Heart left ventricle (tissue), 16 donors: ENCODE results near the gene GADD45G. TPM values are rescaled to one million over a fixed set of nuclear protein-coding genes. Genes with fewer than 3 reads are reported as not detected.

Experiments
- ATAC-seq, 4 donors: fragments of 200-7000 bp; cut with Tn5 transposase; one replicate each; pipeline ENCODE4 v1.9.1; 2020 to 2022; ENCODE audit warnings: moderate library complexity in 4 of 4, mild to moderate bottlenecking in 3 of 4, moderate number of reproducible peaks in 1 of 4
- DNase-seq, 5 donors: peaks; one replicate each; pipeline ENCODE4 v3.0.0-alpha.2; 2020
- H3K27ac ChIP-seq, 12 donors: fragments of 200-600 bp; sonication (generic) in 4 of 12; one replicate each; pipeline versions ENCODE4 v1.5.0 to v1.8.0; 2016 to 2022; ENCODE audit warnings: mild to moderate bottlenecking in 2 of 12
- H3K27me3 ChIP-seq, 9 donors: fragments of 200-600 bp; sonication (generic) in 2 of 9; one replicate each; pipeline versions ENCODE4 v1.5.1 to v1.8.0; 2016 to 2022; ENCODE audit warnings: mild to moderate bottlenecking in 3 of 9
- H3K36me3 ChIP-seq, 9 donors: fragments of 200-600 bp; sonication (generic) in 2 of 9; one replicate each; pipeline versions ENCODE4 v1.5.0 to v1.8.0; 2018 to 2022; ENCODE audit warnings: mild to moderate bottlenecking in 2 of 9
- H3K4me1 ChIP-seq, 12 donors: fragments of 200-600 bp; sonication (generic) in 4 of 12; one replicate each; pipeline versions ENCODE4 v1.5.0 to v1.8.0; 2016 to 2022; ENCODE audit warnings: mild to moderate bottlenecking in 3 of 12
- H3K4me3 ChIP-seq, 12 donors: fragments of 200-600 bp; sonication (generic) in 4 of 12; one replicate each; pipeline versions ENCODE4 v1.5.0 to v1.8.0; 2017 to 2022; ENCODE audit warnings: mild to moderate bottlenecking in 9 of 12, moderate library complexity in 4 of 12
- H3K9me3 ChIP-seq, 12 donors: fragments of 200-600 bp; sonication (generic) in 4 of 12; one replicate each; pipeline versions ENCODE4 v1.5.0 to v1.8.0; 2016 to 2022; ENCODE audit warnings: mild to moderate bottlenecking in 1 of 12
- CTCF ChIP-seq, 12 donors: fragments of 200-600 bp; sonication (generic) in 4 of 12; IDR thresholded peaks; one replicate each; pipeline versions ENCODE4 v1.5.0 to v1.8.0; 2018 to 2022; ENCODE audit warnings: antibody characterized with exemption in 12 of 12, mild to moderate bottlenecking in 5 of 12
- POLR2A ChIP-seq, 2 donors: fragments of 450-650 bp; IDR thresholded peaks; one replicate each; pipeline ENCODE4 v1.6.1; 2017; ENCODE audit warnings: antibody characterized with exemption in 2 of 2, mild to moderate bottlenecking in 2 of 2, moderate library complexity in 2 of 2
- WGBS, 4 donors: extraction: QIAGEN DNeasy Blood & Tissue Kit in 2 of 4; methylation state at CpG; one replicate each; pipeline versions ENCODE4 v1.1.5 to v1.1.7; 2013 to 2018; 5-methylcytosine and 5-hydroxymethylcytosine counted together
- intact Hi-C, 10 donors: fragments of 100-400 bp; cut with DNase I; formaldehyde crosslinking; loops; one replicate each; pipeline versions ENCODE4 v1.11.1 to v1.14.2; 2022
- polyA plus RNA-seq, 2 donors: library from polyadenylated mRNA; stranded (reverse); fragments of 200-250 nt; gene quantifications; one replicate each; pipeline ENCODE4 v1.2.3, GENCODE V29; 2013
- total RNA-seq, 9 donors: library from RNA; depleted of rRNA in 2 of 9; stranded (reverse); fragments of >200 nt in 2 of 9; fragmentation: NEBNext Ultra II Directional in 3 of 9; extraction: Animal tissue kit (Norgen Biotek cat#: 25700) in 3 of 9; gene quantifications; one replicate each; pipeline versions ENCODE4 v1.1.0 to v1.2.4, GENCODE V29; 2016 to 2023
- donor health status: ischemic (EF 13 %, LVEDD 7.1; RV severe dilation, severe dysfunction).
- donor health status: healthy with polysubstance abuse.
- donor health status: DM: no; HTN: yes; CAD: no.
- donor health status: DM: no; HTN: no; CAD: no.
- donor health status: ischemic (EF 25% LVEDD 6.9; RV normal size, moderate dysfunction).
- donor health status: ischemic (EF 25% LVEDD 5.7; RV mildly dilated, moderate dysfunction).
- donor health status: healthy.
- donor health status: DM: yes; HTN: yes; CAD: no.
- donor health status: ischemic (EF 35%, LVEDD 5.7; RV mildly dilated, moderate dysfunction).
- donor health status: nonischemic (EF 11% LVEDD 7.7; RV severe dilation, severe dysfunction).
- donor health status: DM: yes; HTN: yes; CAD: no.
- donor health status: PGD.
- donor health status: ischemic (EF 29% LVEDD 5.4; RV normal size, mild dysfunction).
- donor health status: nonischemic (EF 23%, LVEDD 6.1; RV moderate dilation, normal function).

The GADD45G gene
- total and polyA plus RNA-seq, 11 donors = 9.9 to 118 (median 17.7) TPM

DNA sequence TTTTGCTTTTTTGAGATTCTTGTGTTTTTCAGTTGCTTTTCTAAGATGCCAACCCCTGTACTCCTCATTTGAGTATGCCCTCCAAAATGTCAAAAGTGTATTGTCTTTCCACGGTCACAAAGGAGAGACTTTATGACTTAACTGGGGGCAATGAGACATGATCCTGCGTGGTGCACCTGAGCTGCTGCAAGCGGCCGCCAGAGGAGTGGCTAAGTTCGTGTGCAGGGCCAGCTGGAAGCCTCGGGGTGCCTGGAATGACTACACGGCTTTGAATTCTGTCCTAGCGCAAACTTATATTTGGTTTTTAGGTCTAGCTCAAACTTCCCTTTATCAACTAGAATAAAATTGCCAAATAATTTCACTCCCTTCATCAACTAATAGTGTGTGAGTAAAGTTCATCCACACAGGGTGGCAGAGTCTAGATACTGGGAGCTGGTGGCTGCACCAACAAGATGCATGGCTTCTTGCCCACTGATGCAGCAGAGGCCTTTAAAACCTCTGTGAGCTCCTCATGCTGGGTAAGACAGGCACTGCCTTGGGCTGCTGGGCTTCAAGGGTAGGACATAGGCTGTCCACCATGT is 4.7 kb downstream of the GADD45G start:
- peaks cover 0 to 8% (median 0%) of the 10 kb centered on the region in 12 donors for H3K9me3 ChIP-seq
- H3K4me3 ChIP-seq = no peak overlapping the region

GRCh38 chr9:89610391-89610925 is 5.6 kb downstream of the GADD45G start:
- no peak overlapping the region for H3K27ac ChIP-seq
- H3K36me3 ChIP-seq = peaks cover 0 to 3% (median 0%) of the 10 kb centered on the region in 9 donors
- H3K4me3 ChIP-seq = no peak overlapping the region
- ATAC-seq (no peak), DNase-seq (no peak)
- no peak for TF ChIP-seq POLR2A (IDR thresholded peaks at IDR 0.05)
- TF ChIP-seq CTCF (IDR thresholded peaks at IDR 0.05) = no peak
- H3K27me3 ChIP-seq = no peaks in the 10 kb centered on the region
- 67 to 81% (median 74%) methylated on average over 7 of the region's 7 CpGs for WGBS, 4 donors
- peaks cover 0 to 8% (median 0%) of the 10 kb centered on the region in 12 donors for H3K9me3 ChIP-seq
- peaks cover 0 to 24% (median 13%) of the 10 kb centered on the region in 12 donors for H3K4me1 ChIP-seq
- intact Hi-C loops = no loop called here

More for the DNA sequence above, 4.7 kb downstream of the GADD45G start:
- DNase-seq = no peak
- Histone ChIP-seq H3K27me3 (no peaks in the 10 kb centered on the region), H3K4me1 (peaks cover 0 to 30% (median 17%) of the 10 kb centered on the region in 12 donors), H3K27ac (no peak overlapping the region), H3K36me3 (peaks cover 0 to 3% (median 0%) of the 10 kb centered on the region in 9 donors)
- ATAC-seq = no peak
- WGBS, 4 donors = 91 to 93% (median 93%) methylated on average over 8 of the region's 8 CpGs
- intact Hi-C loops = loop anchor here in 9 of 10 donors (5.0 to 10.0 kb wide), 18 partner anchors 48 to 385 kb away; no protein-coding TSS in a partner anchor
- no peak for TF ChIP-seq POLR2A (IDR thresholded peaks at IDR 0.05)
- no peak for TF ChIP-seq CTCF (IDR thresholded peaks at IDR 0.05)

DNA sequence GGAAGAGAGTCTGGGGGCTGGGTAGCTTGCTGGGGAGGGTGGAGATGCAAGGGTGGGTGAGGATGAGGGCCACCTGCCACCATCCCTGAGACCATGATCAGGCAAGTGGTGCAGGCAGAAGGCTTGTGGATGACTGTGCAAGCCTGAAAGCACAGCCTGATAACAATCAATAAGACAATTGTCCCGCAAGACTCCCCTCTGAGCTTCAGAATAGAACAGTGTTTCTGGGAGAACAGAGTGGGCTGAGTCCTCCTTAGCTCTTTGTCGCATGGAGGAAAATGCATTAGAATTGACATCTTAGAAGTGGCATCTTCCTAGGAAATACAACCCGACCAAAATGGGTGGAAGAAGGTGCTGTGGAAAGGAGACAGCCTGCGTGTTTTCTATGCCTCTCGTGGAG is 6.6 kb downstream of the GADD45G start:
- no peak for TF ChIP-seq POLR2A (IDR thresholded peaks at IDR 0.05)
- TF ChIP-seq CTCF (IDR thresholded peaks at IDR 0.05) = no peak
- no peak overlapping the region for H3K4me3 ChIP-seq
- DNase-seq = no peak
- WGBS, 4 donors = 93 to 98% (median 95%) methylated on average over 5 of the region's 5 CpGs
- intact Hi-C loops = no loop called here
- peaks cover 0 to 15% (median 8%) of the 10 kb centered on the region in 12 donors for H3K4me1 ChIP-seq
- ATAC-seq = no peak
- no peak overlapping the region for H3K27ac ChIP-seq
- no peaks in the 10 kb centered on the region for H3K36me3 ChIP-seq
- peaks cover 0 to 8% (median 0%) of the 10 kb centered on the region in 12 donors for H3K9me3 ChIP-seq
- H3K27me3 ChIP-seq = no peaks in the 10 kb centered on the region

GRCh38 chr9:89612566-89613278 is 7.9 kb downstream of the GADD45G start:
- Histone ChIP-seq H3K36me3 (no peaks in the 10 kb centered on the region), H3K27me3 (no peaks in the 10 kb centered on the region), H3K9me3 (peaks cover 0 to 8% (median 0%) of the 10 kb centered on the region in 12 donors), H3K4me1 (peaks cover 0 to 2% (median 0%) of the 10 kb centered on the region in 12 donors), H3K27ac (no peak overlapping the region), H3K4me3 (no peak overlapping the region)
- no peak for DNase-seq
- TF ChIP-seq CTCF (IDR thresholded peaks at IDR 0.05) (no peak), POLR2A (IDR thresholded peaks at IDR 0.05) (no peak)
- intact Hi-C loops = no loop called here
- 93 to 97% (median 96%) methylated on average over 15 to 17 of the region's 17 CpGs for WGBS, 4 donors
- ATAC-seq = no peak
